Fibroblast of lung (primary cell): ENCODE measurements around the gene PTPN23. TPM values are rescaled to one million over a fixed set of nuclear protein-coding genes. Genes with fewer than 3 reads are reported as not detected.

Source experiments
- DNase-seq, 2 donors: peaks; one replicate each; pipeline versions ENCODE4 v3.0.0 to v3.0.0-alpha.2; 2010; ENCODE audit warnings: low read depth in 2 of 2
- H2AFZ ChIP-seq: 2 replicates; pipeline ENCODE4 v1.5.1; 2012; ENCODE audit warnings: low read length, control low read depth, inconsistent platforms
- H3K27ac ChIP-seq: 2 replicates; pipeline ENCODE4 v1.5.1; 2011; ENCODE audit warnings: low read length, control low read depth; ENCODE audit not compliant: insufficient read depth
- H3K27me3 ChIP-seq: 2 replicates; pipeline ENCODE4 v1.5.1; 2011; ENCODE audit warnings: mild to moderate bottlenecking, low read length; ENCODE audit not compliant: control insufficient read depth, insufficient read depth
- H3K36me3 ChIP-seq: 2 replicates; pipeline ENCODE4 v1.5.1; 2011; ENCODE audit warnings: low read length; ENCODE audit not compliant: control insufficient read depth, insufficient read depth
- H3K4me1 ChIP-seq: 2 replicates; pipeline ENCODE4 v1.5.1; 2011; ENCODE audit warnings: low read length; ENCODE audit not compliant: control insufficient read depth, insufficient read depth; ENCODE audit errors: extremely low read depth
- H3K4me2 ChIP-seq: 2 replicates; pipeline ENCODE4 v1.5.1; 2011; ENCODE audit warnings: low read length, control low read depth; ENCODE audit not compliant: insufficient read depth; ENCODE audit errors: extremely low read depth
- H3K4me3 ChIP-seq, 4 experiments: fragments of 200-600 bp in 1 of 4; sonication (generic) in 1 of 4; replicated peaks in 1 of 4; 2 replicates each; pipeline ENCODE4 v1.5.1; 2011 to 2016; ENCODE audit warnings: low read length in 4 of 4, low read depth in 3 of 4, mild to moderate bottlenecking in 3 of 4, control low read depth in 2 of 4, inconsistent platforms in 1 of 4, mixed read lengths in 1 of 4; ENCODE audit not compliant: insufficient read depth in 1 of 4; ENCODE audit errors: control extremely low read depth in 1 of 4
- H3K79me2 ChIP-seq: 2 replicates; pipeline ENCODE4 v1.5.1; 2012; ENCODE audit warnings: mild to moderate bottlenecking, low read length, inconsistent platforms; ENCODE audit not compliant: control insufficient read depth, insufficient read depth
- H3K9ac ChIP-seq: 2 replicates; pipeline ENCODE4 v1.5.1; 2011; ENCODE audit warnings: mild to moderate bottlenecking, low read length, control low read depth; ENCODE audit not compliant: insufficient read depth
- H3K9me3 ChIP-seq: 2 replicates; pipeline ENCODE4 v1.5.1; 2012; ENCODE audit warnings: low read depth, low read length; ENCODE audit not compliant: control insufficient read depth, insufficient read depth
- H4K20me1 ChIP-seq: 2 replicates; pipeline ENCODE4 v1.5.1; 2011; ENCODE audit warnings: low read length; ENCODE audit not compliant: control insufficient read depth, insufficient read depth; ENCODE audit errors: extremely low read depth
- CTCF ChIP-seq, 2 donors: IDR thresholded peaks in 1 of 2; conservative IDR thresholded peaks in 1 of 2; 1 replicate in 1 of 2; 2 replicates in 1 of 2; pipeline ENCODE4 v1.5.1; 2011 to 2012; ENCODE audit warnings: low read length in 2 of 2, control low read depth in 1 of 2, inconsistent platforms in 1 of 2, low read depth in 1 of 2, mild to moderate bottlenecking in 1 of 2
- EZH2 ChIP-seq: IDR thresholded peaks from 2 replicates; pipeline ENCODE4 v1.5.1; 2012; ENCODE audit warnings: low read length, control low read depth, mild to moderate bottlenecking; ENCODE audit errors: missing control alignments
- polyA plus RNA-seq, 2 donors: library from polyadenylated mRNA; depleted of rRNA in 1 of 2; stranded (reverse) in 1 of 2; unstranded in 1 of 2; fragments of >200 nt; gene quantifications; 2 replicates each; pipeline ENCODE4 v1.2.1, GENCODE V29; 2011 to 2012; ENCODE audit warnings: missing spikeins in 1 of 2
- total RNA-seq: library from RNA; depleted of rRNA; stranded (reverse); fragments of >200 nt; gene quantifications from 2 replicates; pipeline ENCODE4 v1.2.1, GENCODE V29; 2014

PTPN23 gene
- total and polyA plus RNA-seq, 2 donors (not counting 1 experiment from before 2014, with no cell fraction given) = 1.5 to 19.7 TPM

DNA sequence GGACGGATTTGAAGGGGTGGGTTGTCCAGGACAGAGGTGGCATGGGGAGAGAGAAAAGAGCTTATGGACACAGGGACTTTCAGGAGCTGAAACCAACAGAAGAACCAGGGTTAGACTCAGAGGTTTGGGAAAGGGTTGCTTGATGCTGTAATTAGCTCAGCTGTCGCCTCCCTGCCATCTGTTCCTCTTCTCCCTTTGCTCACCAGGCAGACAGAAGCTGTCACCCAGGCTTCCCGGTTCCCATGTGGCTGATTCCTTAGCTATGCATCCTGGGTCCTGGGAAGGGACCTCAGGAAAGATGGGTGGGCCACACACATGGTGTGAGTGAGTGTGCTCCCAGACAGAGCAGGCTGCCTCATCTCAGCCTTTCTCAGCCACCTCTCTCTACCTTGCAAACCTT, 14.1 kb downstream of the PTPN23 start:
- Histone ChIP-seq H3K4me2 (no peak overlapping the region), H2AFZ (no peak overlapping the region), H3K79me2 (peaks cover 48% of the 10 kb centered on the region), H3K27ac (peak overlapping the region; percentile 37), H4K20me1 (no peaks in the 10 kb centered on the region), H3K4me1 (peaks cover 17% of the 10 kb centered on the region), H3K27me3 (no peaks in the 10 kb centered on the region), H3K9ac (no peak overlapping the region), H3K9me3 (no peaks in the 10 kb centered on the region), H3K4me3 (no peak overlapping the region), H3K36me3 (peaks cover 7% of the 10 kb centered on the region)
- TF ChIP-seq CTCF (conservative IDR thresholded peaks at IDR 0.05 in 1 of 2, IDR thresholded peaks at IDR 0.05 in 1 of 2; ENCODE audit: low read depth in 1 of 2, low read length in 2 of 2) (no peak), EZH2 (no peak)
- DNase-seq = no peak

- peak in 1 of 2 donors; percentile 67 for DNase-seq
- H3K4me2 ChIP-seq = no peak overlapping the region
- H3K36me3 ChIP-seq = peaks cover 8% of the 10 kb centered on the region
- H3K9ac ChIP-seq = no peak overlapping the region
- no peak for TF ChIP-seq CTCF (conservative IDR thresholded peaks at IDR 0.05 in 1 of 2, IDR thresholded peaks at IDR 0.05 in 1 of 2; ENCODE audit: low read depth in 1 of 2, low read length in 2 of 2)
- no peak for TF ChIP-seq EZH2
- no peaks in the 10 kb centered on the region for H4K20me1 ChIP-seq
- H2AFZ ChIP-seq = no peak overlapping the region
- peak overlapping the region; percentile 9 for H3K27ac ChIP-seq
- H3K27me3 ChIP-seq = no peaks in the 10 kb centered on the region
- H3K4me3 ChIP-seq = no peak overlapping the region
- no peaks in the 10 kb centered on the region for H3K9me3 ChIP-seq
- H3K79me2 ChIP-seq = peaks cover 32% of the 10 kb centered on the region
- H3K4me1 ChIP-seq = peaks cover 17% of the 10 kb centered on the region
Observed at GRCh38 chr3:47398228-47398627, 17.4 kb downstream of the PTPN23 start.

- TF ChIP-seq EZH2 = no peak
- no peak for TF ChIP-seq CTCF (conservative IDR thresholded peaks at IDR 0.05 in 1 of 2, IDR thresholded peaks at IDR 0.05 in 1 of 2; ENCODE audit: low read depth in 1 of 2, low read length in 2 of 2)
- H3K27ac ChIP-seq = no peak overlapping the region
- no peaks in the 10 kb centered on the region for H3K9me3 ChIP-seq
- no peaks in the 10 kb centered on the region for H3K27me3 ChIP-seq
- DNase-seq = no peak
- H3K79me2 ChIP-seq = peaks cover 28% of the 10 kb centered on the region
- peaks cover 17% of the 10 kb centered on the region for H3K4me1 ChIP-seq
- H3K4me2 ChIP-seq = no peak overlapping the region
- H3K4me3 ChIP-seq = no peak overlapping the region
- no peak overlapping the region for H2AFZ ChIP-seq
- H3K9ac ChIP-seq = no peak overlapping the region
- peaks cover 8% of the 10 kb centered on the region for H3K36me3 ChIP-seq
- no peaks in the 10 kb centered on the region for H4K20me1 ChIP-seq
Observed at GRCh38 chr3:47399016-47399415, 18.2 kb downstream of the PTPN23 start.
